OCI-LY1 (cell line): Measurements from ENCODE around the gene PNPLA5.

ENCODE experiments used
- EZH2 ChIP-seq: fragments of 200-600 bp; sonication (generic), shearing (Covaris generic); IDR thresholded peaks from 2 replicates; pipeline ENCODE4 v1.8.0; 2017; ENCODE audit warnings: borderline replicate concordance, mixed run types, mild to moderate bottlenecking, antibody characterized with exemption, low read length, moderate library complexity, mixed read lengths
- TF ChIP-seq, protein P1 (sequence below): fragments of 200-600 bp; sonication (generic), shearing (Covaris generic); IDR thresholded peaks from 2 replicates; pipeline ENCODE4 v1.5.1; 2017; ENCODE audit warnings: mild to moderate bottlenecking, antibody characterized with exemption, low read length, moderate library complexity, mixed read lengths

DNA sequence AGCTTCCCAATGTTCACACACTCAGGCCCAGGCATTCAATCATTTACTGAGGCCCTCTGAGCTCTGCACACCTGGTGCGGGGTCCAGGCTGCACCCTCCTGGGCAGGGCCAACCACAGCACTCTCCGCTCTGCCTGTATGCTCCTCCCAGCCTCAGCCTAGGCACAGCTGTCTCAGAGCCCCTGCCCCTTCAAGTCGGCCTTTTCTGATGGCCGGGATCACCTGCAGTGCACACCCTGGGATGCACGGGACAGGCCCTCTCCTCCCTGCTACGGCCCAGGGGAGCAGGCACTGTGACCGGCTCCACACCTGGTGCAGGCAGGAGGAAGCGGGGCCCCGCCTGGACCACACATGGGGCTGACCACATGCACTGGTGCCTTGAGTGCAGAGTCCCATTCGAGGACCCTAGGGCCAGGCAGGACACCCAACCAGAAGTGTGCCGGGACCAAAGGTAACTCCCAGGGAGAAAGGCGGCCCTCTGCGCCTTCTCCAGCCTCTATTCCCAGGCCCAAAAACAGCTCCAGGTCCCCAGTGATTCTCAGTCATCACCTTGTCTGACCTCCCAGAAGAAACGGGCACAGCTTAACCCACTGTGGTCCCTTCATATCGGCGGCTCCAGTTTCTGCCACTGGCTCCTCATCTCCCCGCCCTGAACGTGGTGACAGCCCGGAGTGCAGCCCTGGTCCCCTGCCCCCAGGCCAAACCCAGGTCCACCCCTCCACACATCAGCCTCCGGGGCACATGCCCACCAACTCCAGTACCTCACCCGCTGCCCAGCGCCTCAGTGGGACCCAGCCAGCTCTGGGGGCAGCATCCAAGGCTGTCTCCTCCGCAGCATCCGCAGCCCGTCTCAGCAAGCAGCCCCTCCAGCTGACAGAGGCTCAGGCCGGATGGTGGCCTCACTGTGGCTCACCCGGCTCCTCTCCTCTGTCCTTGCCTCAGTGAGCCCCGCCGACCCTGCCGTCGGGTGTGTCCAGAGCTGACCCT lies 47.0 kb downstream of the PNPLA5 start:
- TF ChIP-seq, protein P1, sequence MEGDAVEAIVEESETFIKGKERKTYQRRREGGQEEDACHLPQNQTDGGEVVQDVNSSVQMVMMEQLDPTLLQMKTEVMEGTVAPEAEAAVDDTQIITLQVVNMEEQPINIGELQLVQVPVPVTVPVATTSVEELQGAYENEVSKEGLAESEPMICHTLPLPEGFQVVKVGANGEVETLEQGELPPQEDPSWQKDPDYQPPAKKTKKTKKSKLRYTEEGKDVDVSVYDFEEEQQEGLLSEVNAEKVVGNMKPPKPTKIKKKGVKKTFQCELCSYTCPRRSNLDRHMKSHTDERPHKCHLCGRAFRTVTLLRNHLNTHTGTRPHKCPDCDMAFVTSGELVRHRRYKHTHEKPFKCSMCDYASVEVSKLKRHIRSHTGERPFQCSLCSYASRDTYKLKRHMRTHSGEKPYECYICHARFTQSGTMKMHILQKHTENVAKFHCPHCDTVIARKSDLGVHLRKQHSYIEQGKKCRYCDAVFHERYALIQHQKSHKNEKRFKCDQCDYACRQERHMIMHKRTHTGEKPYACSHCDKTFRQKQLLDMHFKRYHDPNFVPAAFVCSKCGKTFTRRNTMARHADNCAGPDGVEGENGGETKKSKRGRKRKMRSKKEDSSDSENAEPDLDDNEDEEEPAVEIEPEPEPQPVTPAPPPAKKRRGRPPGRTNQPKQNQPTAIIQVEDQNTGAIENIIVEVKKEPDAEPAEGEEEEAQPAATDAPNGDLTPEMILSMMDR = no peak
- TF ChIP-seq EZH2 = no peak
